ENCODE data around the gene CORO6. TPM values are rescaled to one million over a fixed set of nuclear protein-coding genes. Genes with fewer than 3 reads are reported as not detected.

CORO6 gene
- total RNA-seq, 1 donor from 2014 or later, result 6.7 TPM

GRCh38 chr17:29591146-29591736 is 31.5 kb downstream of the CORO6 start:
- no peak for TF ChIP-seq CTCF (IDR thresholded peaks at IDR 0.05)
- Mint-ChIP-seq H3K4me3 (ENCODE audit: unreplicated experiment) (peak overlapping the region; percentile 69), H3K9me3 (ENCODE audit: low read depth) (no peaks in the 10 kb centered on the region), H3K27me3 (ENCODE audit: low read depth) (no peaks in the 10 kb centered on the region), H3K27ac (ENCODE audit: unreplicated experiment) (peak overlapping the region; percentile 88), H3K36me3 (ENCODE audit: low read depth) (no peaks in the 10 kb centered on the region), H3K4me1 (ENCODE audit: low read depth) (peaks cover 66% of the 10 kb centered on the region)
- peak; percentile 84 for DNase-seq (ENCODE audit: low spot score)

- H3K27me3 Mint-ChIP-seq (ENCODE audit: low read depth), result no peaks in the 10 kb centered on the region
- H3K27ac Mint-ChIP-seq (ENCODE audit: unreplicated experiment), result peak overlapping the region; percentile 88
- H3K4me1 Mint-ChIP-seq (ENCODE audit: low read depth), result peaks cover 69% of the 10 kb centered on the region
- H3K4me3 Mint-ChIP-seq (ENCODE audit: unreplicated experiment), result peak overlapping the region; percentile 69
- no peaks in the 10 kb centered on the region for H3K9me3 Mint-ChIP-seq (ENCODE audit: low read depth)
- no peak for TF ChIP-seq CTCF (IDR thresholded peaks at IDR 0.05)
- DNase-seq (ENCODE audit: low spot score), result peak; percentile 89
- no peaks in the 10 kb centered on the region for H3K36me3 Mint-ChIP-seq (ENCODE audit: low read depth)
Observed at GRCh38 chr17:29590411-29591145, 32.1 kb downstream of the CORO6 start.

- Mint-ChIP-seq H3K4me3 (ENCODE audit: unreplicated experiment) (peak within 1 kb of the TSS; percentile 88), H3K4me1 (ENCODE audit: low read depth) (peaks cover 71% of the 10 kb centered on the region), H3K36me3 (ENCODE audit: low read depth) (no peaks in the 10 kb centered on the region), H3K27me3 (ENCODE audit: low read depth) (no peaks in the 10 kb centered on the region), H3K27ac (ENCODE audit: unreplicated experiment) (peak within 1 kb of the TSS; percentile 92), H3K9me3 (ENCODE audit: low read depth) (no peaks in the 10 kb centered on the region)
- peak; percentile 82 for DNase-seq (ENCODE audit: low spot score)
- TF ChIP-seq CTCF (IDR thresholded peaks at IDR 0.05), result peak; percentile 23
Observed at GRCh38 chr17:29589524-29590410, 32.9 kb downstream of the CORO6 start, which contains the start of gene GIT1. TSS of gene GIT1 (minus strand) at chr17:29589648. CDS start at chr17:29589378, 270 bp downstream.

- DNase-seq (ENCODE audit: low spot score), result peak; percentile 93
- no peaks in the 10 kb centered on the region for H3K27me3 Mint-ChIP-seq (ENCODE audit: low read depth)
- peaks cover 71% of the 10 kb centered on the region for H3K4me1 Mint-ChIP-seq (ENCODE audit: low read depth)
- no peaks in the 10 kb centered on the region for H3K36me3 Mint-ChIP-seq (ENCODE audit: low read depth)
- H3K27ac Mint-ChIP-seq (ENCODE audit: unreplicated experiment), result peak overlapping the region; percentile 92
- H3K4me3 Mint-ChIP-seq (ENCODE audit: unreplicated experiment), result peak overlapping the region; percentile 88
- TF ChIP-seq CTCF (IDR thresholded peaks at IDR 0.05), result peak; percentile 25
- H3K9me3 Mint-ChIP-seq (ENCODE audit: low read depth), result no peaks in the 10 kb centered on the region
Observed at GRCh38 chr17:29588562-29589411, 33.9 kb downstream of the CORO6 start.
